HG03159 (cell line): ENCODE results near the gene PTK7.
"Not testable (repeated sequence)": the region's sequence is repeated elsewhere in the genome, so short reads cannot be mapped to it uniquely, and the experiment has no call there.

Experiments used
- ATAC-seq: cut with Tn5 transposase; IDR thresholded peaks from one replicate; pipeline ENCODE4 v1.9.1; 2021; ENCODE audit warnings: mild to moderate bottlenecking, moderate library complexity; ENCODE audit not compliant: unreplicated experiment

PTK7 gene

DNA sequence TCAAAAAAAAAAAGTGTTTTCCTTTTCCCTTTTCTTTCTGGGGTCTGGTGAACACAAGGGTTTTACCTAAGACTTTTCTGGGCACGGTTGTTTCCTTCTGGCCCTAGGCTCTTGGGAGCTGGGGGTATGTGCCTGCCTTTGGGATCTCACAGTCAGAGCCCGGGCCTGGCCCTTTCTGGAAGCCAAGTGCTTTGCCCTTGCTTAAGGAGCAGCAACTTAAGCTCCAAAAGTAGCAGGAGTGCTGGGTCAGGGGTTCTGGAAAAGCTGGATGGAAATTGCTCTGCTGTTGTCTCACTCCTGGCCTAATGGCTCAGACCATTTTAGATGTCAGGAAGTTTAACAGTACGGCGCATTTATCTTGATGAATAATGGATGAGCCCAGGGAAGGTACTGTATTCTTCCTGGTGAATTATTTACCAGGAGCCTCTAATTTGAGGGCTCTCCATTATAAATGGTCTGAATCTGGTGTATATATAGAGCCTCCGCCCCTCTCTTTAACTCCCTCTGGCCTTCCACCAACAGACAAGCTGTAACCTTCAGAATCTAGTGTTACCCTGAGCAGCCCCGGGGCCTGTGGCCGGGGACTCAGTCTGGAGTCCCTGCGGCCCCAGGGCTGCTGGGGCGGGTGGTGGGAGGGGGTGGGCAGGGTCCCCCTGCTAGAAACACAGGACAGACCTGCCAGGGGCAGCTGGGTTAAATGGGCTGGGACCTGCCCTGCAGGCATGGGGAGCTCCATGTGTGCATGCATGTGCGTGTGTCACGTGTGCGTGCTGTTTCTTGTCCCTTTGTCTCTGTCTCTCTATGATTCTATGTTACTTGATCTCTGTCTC is 37.5 kb downstream of the PTK7 start:
- no peak for ATAC-seq

DNA sequence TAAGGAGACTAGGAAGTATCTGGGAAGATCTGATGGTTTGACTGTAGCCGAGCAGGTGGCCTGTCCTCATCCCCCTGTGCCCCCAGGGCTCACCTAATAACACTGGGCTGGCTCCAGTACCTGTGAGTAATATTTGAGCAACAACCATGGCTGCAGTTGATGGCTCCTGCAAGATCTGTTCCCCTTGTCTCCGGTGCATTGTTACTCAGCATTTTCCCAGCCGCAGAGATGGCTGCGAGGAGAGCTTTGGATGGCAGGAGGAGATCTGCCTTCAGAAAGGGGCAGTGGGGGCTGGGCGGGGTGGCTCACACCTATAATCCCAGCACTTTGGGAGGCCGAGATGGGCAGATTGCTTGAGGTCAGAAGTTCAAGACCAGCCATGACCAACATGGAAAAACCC is 39.3 kb downstream of the PTK7 start:
- no peak for ATAC-seq

DNA sequence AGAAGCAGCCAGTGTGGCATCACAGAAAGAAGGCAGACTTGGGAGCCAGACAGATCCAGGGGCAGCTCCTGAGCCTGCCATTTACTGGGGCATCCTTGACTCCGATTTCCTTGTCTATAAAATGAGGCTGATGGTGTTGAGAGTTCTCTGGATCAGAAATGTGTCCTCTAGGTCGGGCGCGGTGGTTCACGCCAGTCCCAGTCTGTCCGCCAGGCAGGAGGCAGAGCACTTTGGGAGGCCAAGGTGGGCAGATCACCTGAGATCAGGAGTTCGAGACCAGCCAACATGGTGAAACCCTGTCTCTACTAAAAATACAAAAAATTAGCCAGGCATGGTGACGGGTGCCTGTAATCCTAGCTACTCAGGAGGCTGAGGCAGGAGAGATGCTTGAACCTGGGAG is 41.4 kb downstream of the PTK7 start:
- ATAC-seq, result not testable (repeated sequence)

DNA sequence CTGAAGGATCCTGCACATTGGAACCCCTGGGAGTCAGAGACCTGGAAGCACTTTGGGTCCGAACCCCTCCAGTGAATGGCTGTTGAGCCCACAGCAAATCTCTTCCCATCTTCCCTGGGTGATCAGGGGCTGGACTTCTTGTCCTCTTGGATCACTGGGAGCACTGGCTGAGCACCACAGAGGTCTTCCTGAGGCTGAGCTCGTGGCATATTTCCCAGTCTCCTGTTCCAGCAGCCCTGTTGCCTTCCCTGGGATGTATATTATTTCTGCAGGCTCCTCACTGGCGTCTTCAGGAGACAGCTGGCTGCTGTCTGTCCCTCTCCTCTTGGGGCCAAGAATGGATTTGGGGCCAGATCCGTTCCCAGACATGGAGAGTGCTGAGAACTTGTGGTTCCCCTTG is 43.4 kb downstream of the PTK7 start:
- ATAC-seq, result no peak

DNA sequence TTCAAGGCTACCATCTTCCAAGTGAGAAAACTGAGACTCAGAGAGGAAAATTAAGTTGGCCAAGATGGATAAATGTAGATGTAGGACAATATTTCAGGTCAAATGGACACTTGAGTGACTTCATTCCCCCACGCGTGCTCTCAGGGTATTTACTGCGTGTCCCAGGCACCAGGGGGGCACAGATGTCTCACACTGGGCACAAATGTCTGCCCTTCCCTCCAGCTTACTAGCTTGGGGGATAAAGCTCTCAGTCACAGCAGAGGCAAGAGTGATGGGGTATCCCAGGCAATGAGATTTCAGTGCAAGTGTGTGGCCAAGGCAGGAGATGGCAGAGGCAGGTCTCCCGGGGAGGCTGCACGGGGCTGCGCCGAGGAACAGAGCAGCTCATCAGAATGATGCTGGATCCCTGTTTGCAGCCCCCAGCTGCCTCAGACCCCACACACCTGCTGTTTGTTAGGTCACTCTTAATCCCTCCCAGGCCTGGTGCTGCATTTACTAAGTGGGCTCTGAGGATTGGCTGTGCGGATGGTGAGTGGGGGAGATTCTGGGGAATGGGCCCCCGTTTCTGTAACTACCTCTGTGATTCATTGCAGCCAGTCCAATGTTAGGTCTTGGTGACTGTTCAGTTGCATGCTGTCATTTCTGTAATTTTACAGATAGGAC is 44.1 kb downstream of the PTK7 start:
- no peak for ATAC-seq

DNA sequence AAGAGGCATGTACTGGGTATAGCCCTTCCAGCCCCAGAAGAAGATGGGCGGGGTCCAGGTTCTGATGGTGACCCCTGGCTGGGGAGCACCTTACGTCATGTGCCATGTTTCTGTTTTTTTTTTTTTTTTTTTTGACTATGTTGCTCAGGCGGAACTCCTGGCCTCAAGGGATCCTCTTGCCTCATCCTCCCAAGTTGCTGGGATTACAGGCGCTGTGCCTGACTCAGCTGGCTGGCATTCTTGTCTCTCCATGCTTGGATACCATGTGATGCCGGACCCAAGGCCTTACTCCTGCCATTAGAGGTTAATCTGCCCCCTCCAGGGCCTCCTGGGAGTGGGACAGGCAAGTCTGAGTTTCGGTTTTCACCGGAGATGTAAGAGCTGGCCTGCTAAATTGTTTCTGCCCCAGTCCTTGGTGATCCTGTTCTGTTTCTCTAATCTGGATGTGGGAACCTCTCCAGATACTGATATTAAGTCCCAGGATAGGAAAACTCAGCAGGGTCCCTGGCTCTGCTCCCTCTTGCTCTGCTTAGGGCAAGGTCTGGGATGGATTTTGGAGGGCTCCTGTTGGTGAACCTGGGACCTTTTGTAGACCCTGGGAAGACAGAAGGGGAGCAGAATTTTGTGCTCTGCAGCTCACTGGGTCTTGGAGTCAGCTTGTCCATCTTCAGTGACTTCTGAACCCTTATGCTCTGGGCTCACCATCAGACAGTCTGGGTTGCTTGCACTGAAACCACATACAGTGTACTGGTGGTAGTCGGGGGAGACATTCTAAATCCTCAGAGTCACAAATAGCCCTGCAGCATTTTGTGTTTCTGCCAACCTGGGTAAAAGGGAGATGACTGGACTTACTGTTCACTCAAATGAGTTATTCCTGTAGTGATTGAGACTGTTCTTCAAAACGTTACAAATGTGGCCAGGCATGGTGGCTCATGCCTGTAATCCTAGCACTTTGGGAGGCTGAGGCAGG is 45.1 kb downstream of the PTK7 start:
- ATAC-seq, result no peak

DNA sequence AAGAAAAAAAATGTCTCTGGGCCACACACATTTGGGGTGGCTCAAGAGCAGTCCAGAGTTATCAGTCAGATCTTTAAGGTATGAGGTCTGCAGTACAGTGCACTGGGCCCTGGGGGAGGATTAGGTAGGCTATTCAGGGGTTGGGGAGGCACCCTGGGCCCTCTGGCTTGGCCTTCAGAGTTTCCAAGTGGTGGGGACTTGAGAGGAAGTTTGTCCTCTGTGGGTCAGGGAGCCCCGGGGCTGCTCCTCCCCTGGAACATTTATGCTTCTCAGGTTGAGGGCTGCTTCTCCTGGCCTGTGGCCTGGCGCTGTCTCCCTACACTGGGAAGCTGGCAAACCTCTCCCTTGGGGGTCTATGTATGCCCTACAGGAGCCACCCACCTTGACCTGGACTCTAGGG is 46.0 kb downstream of the PTK7 start:
- ATAC-seq, result no peak

DNA sequence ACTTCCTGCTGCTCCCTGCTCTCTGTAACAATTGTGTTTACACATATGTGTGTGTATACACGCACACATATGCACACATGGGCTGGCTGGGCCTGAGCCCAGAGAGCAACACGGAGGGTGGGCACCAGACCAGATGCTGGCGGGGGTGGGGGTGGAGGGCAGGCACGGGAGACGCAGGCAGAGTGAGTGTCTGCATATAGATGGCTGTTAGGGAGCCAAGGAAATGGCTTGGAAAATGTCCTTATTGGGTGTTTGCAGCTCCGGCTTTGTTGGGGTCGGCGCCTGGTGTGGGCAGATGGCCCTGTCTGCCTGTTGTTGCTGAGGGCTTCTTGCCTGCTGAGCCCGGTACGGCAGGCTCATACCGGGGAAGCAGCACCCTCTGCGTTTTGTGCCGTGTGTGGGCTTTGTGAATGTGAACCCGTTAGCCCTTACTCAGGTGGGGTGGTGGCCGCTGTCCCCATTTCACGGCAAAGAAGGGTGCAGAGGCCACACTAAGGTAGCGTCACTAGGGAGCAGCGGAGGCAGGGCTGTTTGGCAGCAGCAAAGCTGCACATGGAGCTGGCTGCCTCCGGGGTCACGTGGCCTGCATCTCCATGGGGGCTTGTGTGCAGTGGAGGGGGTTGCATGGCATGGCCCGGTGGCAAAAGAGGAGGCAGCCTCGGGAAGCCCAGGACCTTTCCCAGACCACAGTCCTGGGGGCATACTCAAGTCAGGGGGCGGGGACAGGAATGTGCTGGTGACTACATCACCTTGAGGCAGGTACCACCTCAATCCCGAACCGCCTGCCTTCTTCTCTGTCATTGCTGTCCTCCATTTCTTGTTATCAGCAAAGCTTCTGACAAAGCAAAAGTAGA is 47.6 kb downstream of the PTK7 start:
- ATAC-seq, result no peak

DNA sequence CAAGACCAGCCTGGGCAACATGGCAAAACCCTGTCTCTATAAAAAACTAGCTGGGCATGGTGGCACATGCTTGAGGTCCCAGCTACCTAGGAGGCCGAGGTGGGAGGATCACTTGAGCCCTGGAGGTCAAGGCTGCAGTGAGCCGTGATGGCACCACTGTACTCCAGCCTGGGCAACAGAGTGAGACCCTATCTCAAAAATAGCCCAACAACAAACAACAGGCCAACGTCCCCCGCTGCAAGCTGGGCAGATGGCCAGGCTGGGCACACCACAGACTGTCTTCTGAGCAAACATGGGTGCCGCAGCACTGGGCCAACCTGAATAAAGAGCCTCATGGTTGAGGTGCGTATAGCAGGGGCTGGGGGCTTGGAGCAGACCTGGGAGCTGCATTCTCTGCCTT is 48.4 kb downstream of the PTK7 start:
- ATAC-seq, result no peak

DNA sequence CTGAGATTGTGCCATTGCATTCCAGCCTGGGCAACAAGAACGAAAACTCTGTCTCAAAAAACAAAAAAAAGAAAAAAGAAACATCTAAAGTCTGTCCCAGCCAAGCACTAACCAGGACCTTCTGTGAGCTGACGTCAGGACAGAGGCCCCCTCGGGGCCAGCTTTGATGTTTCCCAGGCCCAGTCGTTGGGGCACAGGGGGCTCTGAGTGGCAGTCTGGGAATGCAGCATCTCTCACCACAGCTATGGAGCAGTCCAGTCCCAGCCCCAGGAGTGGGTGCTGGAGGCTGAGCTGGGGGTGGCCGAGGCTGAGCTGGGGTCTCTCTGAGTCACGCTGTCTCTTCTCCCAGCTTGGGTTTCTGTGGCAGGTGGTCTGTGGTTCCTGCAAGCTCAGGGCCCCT is 49.0 kb downstream of the PTK7 start:
- no peak for ATAC-seq

DNA sequence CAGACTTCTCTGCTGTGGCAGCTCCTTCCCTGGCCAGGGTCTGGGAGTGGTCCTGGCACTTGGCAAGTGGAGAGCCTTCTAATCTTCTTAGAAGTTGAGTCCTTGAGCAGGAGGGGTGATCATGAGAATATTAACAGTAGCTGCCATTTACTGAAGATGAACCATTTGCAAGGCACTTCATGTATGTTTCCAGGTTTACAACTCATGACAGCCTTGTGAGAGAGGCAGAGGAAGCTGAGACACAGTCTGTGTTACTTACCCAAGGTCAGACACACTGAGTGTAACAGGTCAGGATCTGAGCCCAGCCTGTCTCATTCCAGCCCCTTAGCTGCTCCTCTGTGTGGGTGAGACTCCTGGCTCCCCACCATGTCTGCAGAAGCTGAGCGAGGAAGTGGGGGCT is 49.4 kb downstream of the PTK7 start:
- no peak for ATAC-seq

DNA sequence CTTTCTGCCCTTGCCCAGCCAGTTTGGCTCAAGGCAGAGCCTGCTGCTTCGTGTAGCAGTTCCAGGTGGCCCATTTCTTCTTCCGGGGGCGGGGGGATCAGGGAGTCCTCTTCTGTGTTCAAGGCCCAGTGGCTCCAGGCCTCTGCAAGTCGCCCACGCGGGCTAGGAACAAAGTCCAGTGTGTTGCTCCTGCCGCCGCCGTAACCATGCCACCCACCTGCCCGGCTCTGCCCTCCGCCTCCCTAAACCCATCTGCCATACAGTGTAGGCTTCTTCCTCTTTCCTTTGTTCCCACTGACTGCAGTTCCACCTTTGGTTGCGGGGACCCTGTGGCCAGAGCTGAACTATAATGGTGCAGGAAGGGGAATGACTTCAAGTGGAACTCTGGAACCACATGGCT is 51.1 kb downstream of the PTK7 start:
- ATAC-seq, result no peak

DNA sequence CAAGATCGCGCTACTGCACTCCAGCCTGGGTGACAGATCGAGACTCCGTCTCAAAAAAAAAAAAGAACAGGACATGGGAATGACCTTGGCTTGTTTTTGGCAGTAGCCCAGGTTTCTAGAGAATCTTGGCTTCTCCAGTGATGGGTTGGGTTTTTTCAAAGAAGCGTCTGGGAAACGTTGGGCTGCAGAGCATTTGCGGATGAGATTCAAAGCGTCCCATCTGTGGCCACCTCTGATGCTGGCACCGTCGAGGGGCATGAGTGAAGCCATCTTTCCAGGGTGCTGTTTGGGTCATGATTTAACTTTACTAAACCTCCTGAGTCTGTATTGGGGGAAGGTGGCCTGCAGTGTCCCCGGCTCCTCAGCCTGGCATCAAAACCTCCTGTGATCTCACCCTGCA is 51.8 kb downstream of the PTK7 start:
- ATAC-seq, result no peak

DNA sequence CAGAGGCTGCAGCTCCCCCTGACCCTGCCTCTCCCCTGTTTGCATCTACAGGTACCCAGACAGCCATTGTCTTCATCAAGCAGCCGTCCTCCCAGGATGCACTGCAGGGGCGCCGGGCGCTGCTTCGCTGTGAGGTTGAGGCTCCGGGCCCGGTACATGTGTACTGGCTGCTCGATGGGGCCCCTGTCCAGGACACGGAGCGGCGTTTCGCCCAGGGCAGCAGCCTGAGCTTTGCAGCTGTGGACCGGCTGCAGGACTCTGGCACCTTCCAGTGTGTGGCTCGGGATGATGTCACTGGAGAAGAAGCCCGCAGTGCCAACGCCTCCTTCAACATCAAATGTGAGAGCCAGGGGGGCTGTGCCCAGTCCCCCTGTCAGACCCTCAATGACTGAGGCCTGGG is 52.8 kb downstream of the PTK7 start:
- ATAC-seq, result no peak

DNA sequence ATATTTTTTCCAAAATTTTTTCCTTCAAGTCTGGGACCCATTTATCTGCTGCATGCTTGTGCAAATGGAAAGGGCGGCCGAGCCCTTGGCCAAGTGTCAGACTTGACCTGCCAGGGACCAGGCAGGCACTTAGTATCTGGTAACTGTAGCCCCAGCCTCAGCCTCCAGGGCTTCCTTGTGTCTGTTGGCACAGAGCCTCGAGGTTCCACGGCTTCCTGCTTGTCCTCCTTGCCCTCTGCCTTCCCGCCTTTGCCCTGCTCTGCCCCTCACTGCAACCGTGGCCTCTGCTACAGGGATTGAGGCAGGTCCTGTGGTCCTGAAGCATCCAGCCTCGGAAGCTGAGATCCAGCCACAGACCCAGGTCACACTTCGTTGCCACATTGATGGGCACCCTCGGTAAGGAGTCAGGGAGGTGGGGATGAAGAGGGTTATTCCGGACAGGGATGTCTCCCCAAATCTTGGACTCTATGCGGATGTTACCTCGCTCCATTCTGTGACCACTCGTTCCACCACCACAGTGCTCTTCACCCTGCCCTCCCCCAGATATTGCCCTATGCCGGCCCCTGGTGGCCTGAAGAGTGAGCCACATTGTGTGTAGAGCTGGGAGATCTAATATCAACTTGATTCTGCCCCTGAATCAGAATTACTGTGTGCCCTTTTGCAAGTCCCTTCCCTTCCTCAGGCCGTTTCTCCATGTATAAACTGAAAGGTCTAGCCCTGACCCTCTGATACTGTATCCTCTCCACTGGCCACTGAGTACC is 53.5 kb downstream of the PTK7 start:
- ATAC-seq, result no peak

DNA sequence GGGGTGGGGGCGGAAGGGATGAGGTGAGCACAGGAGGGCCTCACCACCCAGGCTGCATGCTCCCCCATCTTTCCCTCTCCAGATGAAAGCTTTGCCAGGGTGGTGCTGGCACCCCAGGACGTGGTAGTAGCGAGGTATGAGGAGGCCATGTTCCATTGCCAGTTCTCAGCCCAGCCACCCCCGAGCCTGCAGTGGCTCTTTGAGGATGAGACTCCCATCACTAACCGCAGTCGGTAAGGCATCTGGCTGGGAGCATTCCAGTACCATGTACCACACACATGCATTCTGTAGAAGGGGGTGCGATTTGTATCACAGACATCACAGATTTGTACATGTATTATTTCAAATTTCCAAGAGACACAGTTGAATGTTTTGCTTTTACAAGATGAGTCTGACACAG is 54.3 kb downstream of the PTK7 start:
- no peak for ATAC-seq

DNA sequence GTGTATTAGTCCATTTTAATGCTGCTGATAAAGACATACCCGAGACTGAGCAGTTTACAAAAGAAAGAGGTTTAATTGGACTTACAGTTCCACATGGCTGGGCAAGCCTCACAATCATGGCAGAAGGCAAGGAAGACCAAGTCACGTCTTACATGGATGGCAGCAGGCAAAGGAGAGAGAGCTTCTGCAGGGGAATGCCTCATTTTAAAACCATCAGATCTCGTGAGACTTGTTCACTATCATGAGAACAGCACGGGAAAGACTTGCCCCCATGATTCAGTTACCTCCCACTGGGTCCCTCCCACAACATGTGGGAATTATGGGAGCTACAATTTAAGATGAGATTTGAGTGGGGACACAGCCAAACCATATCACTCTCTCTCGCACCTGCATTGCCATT is 55.3 kb downstream of the PTK7 start:
- ATAC-seq, result not testable (repeated sequence)

DNA sequence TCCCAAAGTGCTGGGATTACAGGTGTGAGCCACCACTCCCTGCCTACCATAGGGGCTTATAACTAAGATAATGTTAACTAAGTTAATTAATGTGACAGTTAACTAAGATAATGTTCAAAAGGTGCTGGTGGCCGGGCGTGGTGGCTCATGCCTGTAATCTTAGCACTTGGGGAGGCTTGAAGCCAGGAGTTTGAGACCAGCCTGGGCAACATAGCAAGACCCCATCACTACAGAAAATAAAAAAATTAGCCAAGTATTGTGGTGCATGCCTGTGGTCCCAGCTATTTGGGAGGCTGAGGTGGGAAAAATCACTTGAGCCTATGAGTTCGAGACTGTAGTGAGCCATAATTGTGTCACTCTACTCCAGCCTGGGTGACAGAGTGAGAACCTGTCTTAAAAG is 62.2 kb downstream of the PTK7 start:
- ATAC-seq, result no peak

DNA sequence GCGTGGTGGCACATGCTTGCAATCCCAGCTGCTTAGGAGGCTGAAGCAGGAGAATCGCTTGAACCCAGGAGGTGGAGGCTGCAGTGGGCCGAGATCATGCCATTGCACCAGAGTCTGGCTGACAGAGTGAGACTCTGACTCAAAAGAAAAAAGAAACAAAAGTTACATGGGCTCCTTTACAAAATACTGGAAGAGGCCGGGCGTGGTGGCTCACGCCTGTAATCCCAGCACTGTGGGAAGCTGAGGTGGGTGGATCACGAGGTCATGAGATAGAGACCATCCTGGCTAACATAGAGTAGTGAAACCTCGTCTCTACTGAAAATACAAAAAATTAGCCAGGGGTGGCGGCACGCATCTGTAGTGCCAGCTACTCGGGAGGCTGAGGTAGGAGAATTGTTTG is 63.9 kb downstream of the PTK7 start:
- not testable (repeated sequence) for ATAC-seq

DNA sequence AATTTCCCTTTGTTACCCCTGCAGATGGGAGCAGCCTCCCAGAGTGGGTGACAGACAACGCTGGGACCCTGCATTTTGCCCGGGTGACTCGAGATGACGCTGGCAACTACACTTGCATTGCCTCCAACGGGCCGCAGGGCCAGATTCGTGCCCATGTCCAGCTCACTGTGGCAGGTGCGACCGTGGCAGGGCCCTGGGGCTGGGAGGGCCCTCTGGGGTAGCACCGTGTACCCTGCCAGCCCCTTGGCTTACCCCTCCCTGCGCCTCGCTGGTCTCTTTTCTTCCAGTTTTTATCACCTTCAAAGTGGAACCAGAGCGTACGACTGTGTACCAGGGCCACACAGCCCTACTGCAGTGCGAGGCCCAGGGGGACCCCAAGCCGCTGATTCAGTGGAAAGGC is 65.5 kb downstream of the PTK7 start:
- no peak for ATAC-seq
